ENCODE data around the gene MYBPHL.

The MYBPHL gene

GRCh38 chr1:109259674-109260557 is 46.9 kb downstream of the MYBPHL start:
- intact Hi-C loops (cut with DNase I) = loop anchor here (5.0 to 10.0 kb wide), 3 partner anchors 58 to 145 kb away; partner anchors contain the start of genes ELAPOR1 and SORT1
- no peak for DNase-seq

GRCh38 chr1:109258481-109259466 is 48.0 kb downstream of the MYBPHL start:
- intact Hi-C loops (cut with DNase I) = no loop called here
- DNase-seq = no peak

GRCh38 chr1:109257682-109258421 is 49.0 kb downstream of the MYBPHL start:
- peak in 1 of 42 donors; percentile 42 for DNase-seq

GRCh38 chr1:109256971-109257681 is 49.7 kb downstream of the MYBPHL start:
- no peak for DNase-seq
- intact Hi-C loops (cut with DNase I) = no loop called here

More at GRCh38 chr1:109257682-109258421, 49.0 kb downstream of the MYBPHL start:
- intact Hi-C loops (cut with DNase I) = no loop called here

GRCh38 chr1:109256085-109256484 is 50.7 kb downstream of the MYBPHL start:
- DNase-seq = peak in 27 of 42 donors; percentile 23 to 88 (median 62)
- intact Hi-C loops (cut with DNase I) = no loop called here

GRCh38 chr1:109255678-109256077 is 51.1 kb downstream of the MYBPHL start:
- intact Hi-C loops (cut with DNase I) = no loop called here
- no peak for DNase-seq

- intact Hi-C loops (cut with DNase I) = no loop called here
- DNase-seq = peak in 7 of 42 donors; percentile 36 to 66 (median 40)
Observed at GRCh38 chr1:109255097-109255651, 51.6 kb downstream of the MYBPHL start.

- no peak for DNase-seq
Observed at GRCh38 chr1:109254621-109255096, 52.2 kb downstream of the MYBPHL start.

GRCh38 chr1:109253803-109254620 is 52.8 kb downstream of the MYBPHL start:
- intact Hi-C loops (cut with DNase I) = no loop called here
- DNase-seq = peak in 7 of 42 donors; percentile 38 to 68 (median 58)

More at GRCh38 chr1:109254621-109255096, 52.2 kb downstream of the MYBPHL start:
- intact Hi-C loops (cut with DNase I) = no loop called here

- DNase-seq = peak; percentile 67 to 96 (median 89)
- intact Hi-C loops (cut with DNase I) = no loop called here
Observed at GRCh38 chr1:109252893-109253802, 53.7 kb downstream of the MYBPHL start.

- intact Hi-C loops (cut with DNase I) = no loop called here
- peak in 1 of 42 donors; percentile 31 for DNase-seq
Observed at GRCh38 chr1:109252167-109252892, 54.5 kb downstream of the MYBPHL start.

GRCh38 chr1:109251277-109252166 is 55.3 kb downstream of the MYBPHL start:
- DNase-seq = peak in 2 of 42 donors; percentile 12 to 41
- intact Hi-C loops (cut with DNase I) = no loop called here

- peak in 3 of 42 donors; percentile 25 to 44 (median 29) for DNase-seq
Observed at GRCh38 chr1:109250454-109251276, 56.1 kb downstream of the MYBPHL start.

More at GRCh38 chr1:109250454-109251276, 56.1 kb downstream of the MYBPHL start:
- intact Hi-C loops (cut with DNase I) = no loop called here

All from head of caudate nucleus (tissue), 42 donors.